ENCODE data around the gene MAP3K5. TPM values are rescaled to one million over a fixed set of nuclear protein-coding genes. Genes with fewer than 3 reads are reported as not detected.

Gene MAP3K5
- total RNA-seq, 4 donors from 2014 or later, result 19.4 to 36.1 (median 21.1) TPM

- no peak for TF ChIP-seq POLR2A (IDR thresholded peaks at IDR 0.05)
- TF ChIP-seq POLR2AphosphoS5 (IDR thresholded peaks at IDR 0.05), result no peak
- TF ChIP-seq EP300 (IDR thresholded peaks at IDR 0.05), result no peak
Measured at GRCh38 chr6:136769759-136770158, 22.5 kb downstream of the MAP3K5 start.

DNA sequence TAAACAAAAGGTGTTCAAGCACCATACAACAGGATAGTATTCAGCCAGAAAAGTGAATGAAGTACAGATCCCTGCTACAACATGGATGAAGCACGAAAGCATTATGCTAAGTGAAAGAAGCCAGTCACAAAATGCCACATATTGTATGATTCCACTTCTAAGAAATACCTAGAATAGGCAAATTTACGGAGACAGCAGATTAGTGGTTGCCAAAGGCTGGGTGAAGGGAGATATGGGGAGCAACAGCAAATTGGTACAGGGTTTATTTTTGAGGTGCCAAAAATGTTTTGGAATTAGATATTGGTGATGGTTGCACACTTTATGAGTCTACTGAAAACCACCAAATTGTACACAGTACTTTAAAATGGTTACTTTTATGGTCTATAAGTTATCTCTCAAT is 23.2 kb downstream of the MAP3K5 start:
- Histone ChIP-seq H3K4me3 (no peak overlapping the region), H3K4me1 (peaks cover 20% of the 10 kb centered on the region), H3K27me3 (no peaks in the 10 kb centered on the region), H3K9me3 (no peaks in the 10 kb centered on the region), H3K27ac (no peak overlapping the region), H3K36me3 (no peaks in the 10 kb centered on the region)
- WGBS, result 92% methylated on average over 2 of the region's 2 CpGs
- no peak for DNase-seq (ENCODE audit: low spot score in 2 of 2)
- no peak for TF ChIP-seq POLR2A (IDR thresholded peaks at IDR 0.05)
- no peak for TF ChIP-seq POLR2AphosphoS5 (IDR thresholded peaks at IDR 0.05)

More at GRCh38 chr6:136769759-136770158, 22.5 kb downstream of the MAP3K5 start:
- no CpG with 5 or more reads among the region's 1 CpG for WGBS
- Histone ChIP-seq H3K27ac (no peak overlapping the region), H3K4me1 (peaks cover 26% of the 10 kb centered on the region), H3K9me3 (no peaks in the 10 kb centered on the region), H3K27me3 (no peaks in the 10 kb centered on the region), H3K4me3 (no peak overlapping the region), H3K36me3 (no peaks in the 10 kb centered on the region)
- DNase-seq (ENCODE audit: low spot score in 2 of 2), result no peak

- Histone ChIP-seq H3K27ac (no peak overlapping the region), H3K36me3 (no peaks in the 10 kb centered on the region), H3K9me3 (no peaks in the 10 kb centered on the region), H3K4me1 (peaks cover 26% of the 10 kb centered on the region), H3K27me3 (no peaks in the 10 kb centered on the region), H3K4me3 (no peak overlapping the region)
- TF ChIP-seq, protein P1, sequence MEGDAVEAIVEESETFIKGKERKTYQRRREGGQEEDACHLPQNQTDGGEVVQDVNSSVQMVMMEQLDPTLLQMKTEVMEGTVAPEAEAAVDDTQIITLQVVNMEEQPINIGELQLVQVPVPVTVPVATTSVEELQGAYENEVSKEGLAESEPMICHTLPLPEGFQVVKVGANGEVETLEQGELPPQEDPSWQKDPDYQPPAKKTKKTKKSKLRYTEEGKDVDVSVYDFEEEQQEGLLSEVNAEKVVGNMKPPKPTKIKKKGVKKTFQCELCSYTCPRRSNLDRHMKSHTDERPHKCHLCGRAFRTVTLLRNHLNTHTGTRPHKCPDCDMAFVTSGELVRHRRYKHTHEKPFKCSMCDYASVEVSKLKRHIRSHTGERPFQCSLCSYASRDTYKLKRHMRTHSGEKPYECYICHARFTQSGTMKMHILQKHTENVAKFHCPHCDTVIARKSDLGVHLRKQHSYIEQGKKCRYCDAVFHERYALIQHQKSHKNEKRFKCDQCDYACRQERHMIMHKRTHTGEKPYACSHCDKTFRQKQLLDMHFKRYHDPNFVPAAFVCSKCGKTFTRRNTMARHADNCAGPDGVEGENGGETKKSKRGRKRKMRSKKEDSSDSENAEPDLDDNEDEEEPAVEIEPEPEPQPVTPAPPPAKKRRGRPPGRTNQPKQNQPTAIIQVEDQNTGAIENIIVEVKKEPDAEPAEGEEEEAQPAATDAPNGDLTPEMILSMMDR (IDR thresholded peaks at IDR 0.05), result no peak
- no peak for TF ChIP-seq POLR2A (IDR thresholded peaks at IDR 0.05)
- no peak for TF ChIP-seq POLR2AphosphoS5 (IDR thresholded peaks at IDR 0.05)
- TF ChIP-seq EP300 (IDR thresholded peaks at IDR 0.05), result no peak
- DNase-seq (ENCODE audit: low spot score in 2 of 2), result no peak
- WGBS, result 92% methylated on average over 6 of the region's 6 CpGs
Measured at GRCh38 chr6:136767570-136768309, 24.5 kb downstream of the MAP3K5 start.

GRCh38 chr6:136767103-136767502 is 25.2 kb downstream of the MAP3K5 start:
- H3K4me1 ChIP-seq, result peaks cover 32% of the 10 kb centered on the region
- TF ChIP-seq, protein P1 (IDR thresholded peaks at IDR 0.05), result no peak
- TF ChIP-seq POLR2A (IDR thresholded peaks at IDR 0.05) (no peak), POLR2AphosphoS5 (IDR thresholded peaks at IDR 0.05) (no peak)
- no peak overlapping the region for H3K4me3 ChIP-seq
- no peaks in the 10 kb centered on the region for H3K27me3 ChIP-seq
- no peaks in the 10 kb centered on the region for H3K9me3 ChIP-seq
- WGBS, result 73% methylated on average over 2 of the region's 2 CpGs
- H3K27ac ChIP-seq, result no peak overlapping the region
- no peaks in the 10 kb centered on the region for H3K36me3 ChIP-seq
- no peak for DNase-seq (ENCODE audit: low spot score in 2 of 2)

DNA sequence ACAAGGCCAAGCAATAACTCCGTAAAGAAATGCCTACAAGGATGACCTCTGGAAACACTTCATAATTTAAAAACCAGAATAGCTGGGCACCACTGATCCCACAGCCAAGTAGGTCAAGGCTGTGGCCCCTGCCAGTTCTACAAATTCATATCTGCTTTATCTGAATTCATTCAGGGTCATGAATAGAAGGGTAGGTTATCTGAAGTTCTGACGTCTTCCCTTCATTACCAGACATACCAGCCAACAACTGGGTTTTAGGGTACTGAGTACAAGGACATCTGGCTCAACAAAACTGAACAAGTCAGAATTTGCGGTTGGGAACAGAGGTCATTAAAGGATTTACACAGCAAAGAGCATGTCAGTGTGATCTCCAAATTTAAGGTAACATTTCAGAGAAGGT is 26.0 kb downstream of the MAP3K5 start:
- TF ChIP-seq, protein P1 (IDR thresholded peaks at IDR 0.05), result no peak
- no peak for TF ChIP-seq POLR2AphosphoS5 (IDR thresholded peaks at IDR 0.05)
- no peak for TF ChIP-seq EP300 (IDR thresholded peaks at IDR 0.05)
- no peak for TF ChIP-seq POLR2A (IDR thresholded peaks at IDR 0.05)
- Histone ChIP-seq H3K36me3 (no peaks in the 10 kb centered on the region), H3K27me3 (no peaks in the 10 kb centered on the region), H3K9me3 (no peaks in the 10 kb centered on the region), H3K27ac (no peak overlapping the region), H3K4me3 (no peak overlapping the region), H3K4me1 (peaks cover 40% of the 10 kb centered on the region)
- no peak for DNase-seq (ENCODE audit: low spot score in 2 of 2)
- 88% methylated on average over 3 of the region's 3 CpGs for WGBS

DNA sequence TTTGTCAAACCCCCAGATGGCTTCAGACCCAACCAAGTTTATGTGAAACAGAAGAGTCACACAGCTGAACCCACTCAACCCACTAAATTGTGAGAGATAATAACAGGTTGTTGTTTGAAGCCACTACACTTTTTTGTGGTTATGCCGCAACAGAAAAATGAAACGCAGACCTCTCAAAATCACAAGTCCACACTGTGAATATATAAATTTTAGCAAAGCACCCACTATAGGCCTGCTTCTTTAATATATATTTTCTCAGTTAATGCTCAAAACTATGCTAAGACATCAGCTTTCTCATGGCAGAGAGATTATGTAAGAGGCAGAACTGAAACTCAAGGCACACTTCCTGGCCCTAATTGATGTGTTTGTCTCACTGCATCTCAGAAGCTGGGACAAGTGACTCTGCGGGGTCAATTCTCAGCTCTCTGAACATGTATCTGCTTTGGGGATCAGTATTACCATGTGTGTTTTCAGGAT is 27.7 kb downstream of the MAP3K5 start:
- TF ChIP-seq POLR2A (IDR thresholded peaks at IDR 0.05) (no peak), POLR2AphosphoS5 (IDR thresholded peaks at IDR 0.05) (no peak), EP300 (IDR thresholded peaks at IDR 0.05) (no peak)
- TF ChIP-seq, protein P1 (IDR thresholded peaks at IDR 0.05), result no peak

More for the DNA sequence above, 27.7 kb downstream of the MAP3K5 start:
- Histone ChIP-seq H3K36me3 (no peaks in the 10 kb centered on the region), H3K27ac (no peak overlapping the region), H3K9me3 (no peaks in the 10 kb centered on the region), H3K4me1 (peaks cover 42% of the 10 kb centered on the region), H3K4me3 (no peak overlapping the region), H3K27me3 (no peaks in the 10 kb centered on the region)
- DNase-seq (ENCODE audit: low spot score in 2 of 2), result no peak
- WGBS, result 87% methylated on average over 3 of the region's 3 CpGs

Measured in suprapubic skin (tissue), 4 donors.